Sigmoid colon (tissue), 4 donors: ENCODE data around the gene SUPT5H.

Experiments used
- EP300 ChIP-seq, 4 donors: sonication (generic); formaldehyde crosslinking; IDR thresholded peaks; one replicate each; pipeline ENCODE4 v1.6.1; 2017; ENCODE audit warnings: antibody characterized with exemption in 4 of 4
- POLR2AphosphoS5 ChIP-seq, 4 donors: sonication (generic); formaldehyde crosslinking; IDR thresholded peaks; one replicate each; pipeline ENCODE4 v1.6.1; 2017; ENCODE audit warnings: antibody characterized with exemption in 4 of 4
- TF ChIP-seq, protein P1 (sequence below), 4 experiments: fragments of 450-650 bp in 3 of 4; fragments of 200-600 bp in 1 of 4; IDR thresholded peaks; one replicate each; pipeline ENCODE4 v1.5.1; 2016 to 2019; ENCODE audit warnings: antibody characterized with exemption in 4 of 4, mild to moderate bottlenecking in 3 of 4, moderate library complexity in 2 of 4

DNA sequence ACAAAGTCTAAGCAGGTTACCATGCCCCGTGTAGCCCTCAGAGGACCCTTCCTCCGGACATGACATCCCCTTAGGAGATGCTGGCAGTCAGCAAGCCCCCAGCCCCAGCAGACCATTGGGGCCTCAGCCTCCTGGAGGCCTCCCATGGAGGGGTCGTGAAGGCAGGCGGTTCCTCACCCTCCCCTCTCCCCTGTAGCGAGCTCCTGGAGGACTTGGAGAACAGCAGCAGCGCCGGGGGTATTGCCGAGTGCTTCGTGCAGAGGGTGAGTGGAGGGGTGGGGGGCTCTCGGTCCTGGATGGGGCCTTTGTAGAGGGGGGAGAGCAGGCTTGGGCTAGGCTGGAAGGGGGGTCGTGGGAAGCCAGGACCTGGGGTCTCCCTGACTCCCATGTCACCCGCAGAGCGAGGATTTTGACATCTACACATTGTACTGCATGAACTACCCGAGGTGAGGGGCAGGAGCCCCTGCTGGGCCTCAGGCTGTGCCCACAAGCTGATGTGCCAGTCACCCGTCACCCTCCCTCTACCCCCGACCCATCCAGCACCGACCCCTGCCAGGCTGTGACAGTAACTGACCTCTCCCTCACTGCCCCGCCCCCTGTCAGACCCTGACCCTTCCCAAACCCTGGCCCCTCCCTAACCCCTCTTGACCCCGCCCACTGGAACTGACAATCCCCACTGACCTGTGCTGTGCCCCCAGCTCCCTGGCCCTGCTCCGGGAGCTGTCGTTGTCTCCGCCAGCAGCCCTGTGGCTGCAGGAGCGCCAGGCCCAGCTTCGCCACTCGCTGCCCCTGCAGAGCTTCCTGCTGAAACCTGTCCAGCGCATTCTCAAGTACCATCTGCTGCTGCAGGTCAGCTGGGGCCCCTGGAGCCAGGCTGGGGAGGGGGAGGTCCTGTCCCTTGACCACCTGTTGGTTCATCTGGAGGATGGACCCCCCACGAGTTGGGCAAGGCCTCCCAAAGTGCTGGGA lies 28.9 kb upstream of the SUPT5H start:
- TF ChIP-seq, protein P1, sequence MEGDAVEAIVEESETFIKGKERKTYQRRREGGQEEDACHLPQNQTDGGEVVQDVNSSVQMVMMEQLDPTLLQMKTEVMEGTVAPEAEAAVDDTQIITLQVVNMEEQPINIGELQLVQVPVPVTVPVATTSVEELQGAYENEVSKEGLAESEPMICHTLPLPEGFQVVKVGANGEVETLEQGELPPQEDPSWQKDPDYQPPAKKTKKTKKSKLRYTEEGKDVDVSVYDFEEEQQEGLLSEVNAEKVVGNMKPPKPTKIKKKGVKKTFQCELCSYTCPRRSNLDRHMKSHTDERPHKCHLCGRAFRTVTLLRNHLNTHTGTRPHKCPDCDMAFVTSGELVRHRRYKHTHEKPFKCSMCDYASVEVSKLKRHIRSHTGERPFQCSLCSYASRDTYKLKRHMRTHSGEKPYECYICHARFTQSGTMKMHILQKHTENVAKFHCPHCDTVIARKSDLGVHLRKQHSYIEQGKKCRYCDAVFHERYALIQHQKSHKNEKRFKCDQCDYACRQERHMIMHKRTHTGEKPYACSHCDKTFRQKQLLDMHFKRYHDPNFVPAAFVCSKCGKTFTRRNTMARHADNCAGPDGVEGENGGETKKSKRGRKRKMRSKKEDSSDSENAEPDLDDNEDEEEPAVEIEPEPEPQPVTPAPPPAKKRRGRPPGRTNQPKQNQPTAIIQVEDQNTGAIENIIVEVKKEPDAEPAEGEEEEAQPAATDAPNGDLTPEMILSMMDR (IDR thresholded peaks at IDR 0.05) = no peak
- TF ChIP-seq POLR2AphosphoS5 (IDR thresholded peaks at IDR 0.05) = no peak
- TF ChIP-seq EP300 (IDR thresholded peaks at IDR 0.05) = no peak
